GM12864 (cell line): ENCODE results near the gene ZFAND3.

Source experiments
- DNase-seq: peaks from one replicate; pipeline ENCODE4 v3.0.0-alpha.2; 2011; ENCODE audit warnings: low read depth
- H3K4me3 ChIP-seq: 2 replicates; pipeline ENCODE4 v1.5.1; 2011; ENCODE audit warnings: mild to moderate bottlenecking, low read depth, low read length, control low read depth
- TF ChIP-seq, protein P1 (sequence below): IDR thresholded peaks from 2 replicates; pipeline ENCODE4 v1.5.1; 2011; ENCODE audit warnings: low read depth, mild to moderate bottlenecking, moderate library complexity, low read length, control low read depth, inconsistent platforms; ENCODE audit errors: missing control alignments

The ZFAND3 gene

DNA sequence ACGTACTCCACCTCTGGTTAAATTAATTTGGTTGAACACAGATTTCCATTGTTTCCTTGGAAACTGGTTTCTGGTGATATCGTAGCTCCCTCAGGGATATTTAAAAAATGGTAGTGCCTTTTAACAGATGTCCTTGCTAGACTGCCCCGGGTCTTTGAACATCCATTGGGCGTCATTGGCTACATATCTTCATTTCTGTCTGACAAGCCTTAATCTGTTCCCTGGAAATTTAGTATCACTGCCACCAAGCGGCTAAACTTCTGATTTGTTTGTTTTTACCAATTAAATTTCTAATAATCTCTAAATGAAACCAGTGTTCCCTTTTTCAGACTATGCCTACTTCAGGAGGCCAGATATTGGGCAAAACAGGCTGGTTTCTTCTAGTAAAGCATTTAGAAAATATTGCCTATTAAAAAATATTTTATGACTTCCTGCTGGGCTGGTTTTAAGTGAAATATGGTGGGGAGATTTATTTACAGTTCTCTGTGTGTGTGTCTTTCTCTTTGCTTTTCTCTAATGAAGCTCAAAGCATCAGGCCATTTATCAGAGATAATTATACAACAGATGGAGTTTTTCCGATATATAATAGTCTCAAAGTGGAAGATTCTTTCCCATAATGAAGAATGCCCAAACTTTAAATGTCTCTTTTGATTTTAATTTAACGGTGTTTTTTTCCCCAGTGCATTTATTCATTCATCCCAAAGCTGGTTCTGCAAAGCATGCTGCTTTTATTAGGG, 249.5 kb downstream of the ZFAND3 start:
- TF ChIP-seq, protein P1, sequence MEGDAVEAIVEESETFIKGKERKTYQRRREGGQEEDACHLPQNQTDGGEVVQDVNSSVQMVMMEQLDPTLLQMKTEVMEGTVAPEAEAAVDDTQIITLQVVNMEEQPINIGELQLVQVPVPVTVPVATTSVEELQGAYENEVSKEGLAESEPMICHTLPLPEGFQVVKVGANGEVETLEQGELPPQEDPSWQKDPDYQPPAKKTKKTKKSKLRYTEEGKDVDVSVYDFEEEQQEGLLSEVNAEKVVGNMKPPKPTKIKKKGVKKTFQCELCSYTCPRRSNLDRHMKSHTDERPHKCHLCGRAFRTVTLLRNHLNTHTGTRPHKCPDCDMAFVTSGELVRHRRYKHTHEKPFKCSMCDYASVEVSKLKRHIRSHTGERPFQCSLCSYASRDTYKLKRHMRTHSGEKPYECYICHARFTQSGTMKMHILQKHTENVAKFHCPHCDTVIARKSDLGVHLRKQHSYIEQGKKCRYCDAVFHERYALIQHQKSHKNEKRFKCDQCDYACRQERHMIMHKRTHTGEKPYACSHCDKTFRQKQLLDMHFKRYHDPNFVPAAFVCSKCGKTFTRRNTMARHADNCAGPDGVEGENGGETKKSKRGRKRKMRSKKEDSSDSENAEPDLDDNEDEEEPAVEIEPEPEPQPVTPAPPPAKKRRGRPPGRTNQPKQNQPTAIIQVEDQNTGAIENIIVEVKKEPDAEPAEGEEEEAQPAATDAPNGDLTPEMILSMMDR, result no peak
- no peak for DNase-seq
- no peak overlapping the region for H3K4me3 ChIP-seq

DNA sequence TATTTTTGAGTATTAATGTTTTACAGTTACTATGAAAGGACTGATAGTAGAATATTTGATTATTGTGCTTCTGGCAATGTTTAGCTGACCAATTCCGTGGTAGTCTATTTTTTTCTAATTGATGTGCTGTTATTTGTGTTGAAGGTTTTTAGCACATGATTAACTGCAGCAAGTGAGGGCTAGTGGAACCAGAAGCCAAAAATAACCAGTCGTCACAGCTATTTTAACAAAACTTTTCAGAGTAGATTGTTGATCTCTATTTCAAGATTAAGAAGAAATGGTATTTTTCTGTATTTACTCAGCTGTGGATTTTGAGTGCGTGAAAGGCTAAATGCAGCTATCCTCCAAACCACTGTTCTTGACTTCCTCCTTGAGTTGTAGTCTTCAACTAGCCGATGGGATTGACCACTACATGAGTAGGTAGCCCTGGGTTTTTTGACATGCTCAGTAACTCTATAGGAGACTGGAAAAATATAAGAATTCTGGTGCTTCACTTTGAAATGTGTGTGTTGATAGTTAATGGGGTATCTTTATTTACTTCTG, 258.0 kb downstream of the ZFAND3 start:
- H3K4me3 ChIP-seq, result no peak overlapping the region
- TF ChIP-seq, protein P1, result no peak
- DNase-seq, result no peak

DNA sequence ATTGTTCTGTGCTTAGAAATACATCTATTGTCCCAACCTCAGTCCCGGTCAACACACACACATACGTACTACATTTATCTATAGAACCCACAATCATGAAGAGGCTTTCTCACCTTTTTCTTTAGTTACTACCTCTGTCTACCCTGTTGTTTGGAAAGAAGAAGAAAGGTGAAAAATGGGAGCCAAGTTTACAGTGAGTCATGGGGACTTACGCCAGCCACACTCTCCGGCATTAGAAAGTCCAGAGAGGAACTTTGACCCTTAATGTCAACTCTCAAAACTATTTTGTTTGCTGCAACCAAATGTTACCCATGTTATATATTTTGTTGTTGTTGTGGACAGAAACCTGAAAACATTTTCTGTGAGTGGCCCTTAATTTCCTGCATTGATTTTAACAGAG, 259.1 kb downstream of the ZFAND3 start:
- no peak for DNase-seq
- no peak overlapping the region for H3K4me3 ChIP-seq
- TF ChIP-seq, protein P1, result no peak

DNA sequence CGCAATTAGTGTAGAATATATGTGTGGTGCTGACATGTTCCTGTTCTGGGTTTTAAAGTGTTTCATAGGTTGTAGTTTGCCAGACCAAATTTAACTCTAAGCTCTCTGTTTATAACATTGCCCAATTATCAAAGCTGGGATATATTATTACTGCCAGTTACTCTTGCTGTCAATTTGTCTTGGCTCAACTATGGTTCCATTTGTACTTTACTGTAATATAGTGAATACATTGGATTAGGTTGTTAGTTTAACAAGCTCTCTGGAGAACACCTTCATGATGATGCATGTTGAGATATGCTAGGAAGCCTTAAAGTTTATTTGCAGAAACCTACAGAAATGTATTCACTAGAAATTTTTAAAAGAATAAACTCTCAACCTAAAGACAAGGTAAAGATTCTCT, 259.6 kb downstream of the ZFAND3 start:
- TF ChIP-seq, protein P1, result no peak
- no peak for DNase-seq
- H3K4me3 ChIP-seq, result no peak overlapping the region

DNA sequence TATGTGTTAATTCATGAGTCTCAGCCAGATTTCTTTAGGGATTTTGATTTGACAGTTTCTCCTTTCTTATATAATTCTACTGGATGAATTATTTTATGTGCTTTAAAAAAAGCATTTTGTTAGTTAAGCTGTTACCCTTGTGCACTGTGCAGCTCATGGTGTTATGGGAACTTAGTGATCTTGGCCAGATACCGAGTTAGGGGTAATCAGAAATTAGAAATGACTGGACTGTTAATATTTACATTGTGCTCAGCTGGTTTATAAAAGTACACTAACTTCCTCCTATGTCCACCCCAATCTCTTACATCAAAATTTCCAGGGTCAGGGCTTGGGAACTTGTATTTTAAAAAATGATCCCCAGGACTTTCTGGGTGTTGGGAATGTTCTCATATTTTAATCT, 260.0 kb downstream of the ZFAND3 start:
- TF ChIP-seq, protein P1, result no peak
- DNase-seq, result no peak
- H3K4me3 ChIP-seq, result no peak overlapping the region

DNA sequence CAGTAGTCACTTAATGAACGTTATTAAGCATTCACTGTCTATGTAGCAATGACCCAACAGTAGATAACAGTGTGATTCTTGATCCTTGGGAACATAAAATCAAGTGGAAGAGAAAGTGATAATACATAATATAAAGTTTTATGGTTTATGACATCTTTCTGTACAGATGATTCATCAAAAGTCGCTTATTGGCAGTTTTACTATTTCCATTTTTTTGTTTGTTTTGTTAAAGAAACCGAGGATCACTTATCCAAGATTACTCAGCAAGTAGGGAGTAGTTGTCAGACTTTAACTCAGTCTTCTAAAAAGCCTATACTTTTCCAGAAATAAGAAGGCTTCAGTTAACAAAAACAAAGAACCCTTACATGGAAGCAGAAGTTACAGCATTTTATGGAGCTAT, 260.8 kb downstream of the ZFAND3 start:
- no peak overlapping the region for H3K4me3 ChIP-seq
- TF ChIP-seq, protein P1, result no peak
- DNase-seq, result no peak

DNA sequence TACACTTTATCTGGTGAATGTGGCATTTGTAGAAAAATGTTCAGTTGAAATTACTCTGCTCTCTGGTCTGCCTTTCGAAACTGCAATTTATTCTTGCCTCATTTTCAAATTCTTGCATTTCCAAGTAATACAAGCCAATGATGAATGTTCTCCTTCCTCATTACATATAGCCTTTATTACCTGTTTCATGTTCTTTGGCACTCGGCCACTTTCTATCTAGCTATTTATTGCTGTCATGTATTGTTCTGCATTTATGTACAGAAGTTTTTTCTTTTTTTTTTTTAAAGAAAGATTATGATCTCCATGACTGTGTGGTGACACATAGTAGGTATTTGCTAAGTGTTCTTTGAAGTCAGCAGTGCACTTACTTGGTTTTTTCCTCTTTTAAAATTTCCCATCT, 261.4 kb downstream of the ZFAND3 start:
- H3K4me3 ChIP-seq, result no peak overlapping the region
- TF ChIP-seq, protein P1, result no peak
- DNase-seq, result no peak
